KMS-11 (cell line): Measurements from ENCODE around the gene CYP26A1.
A peak's percentile ranks its signal among the peaks of the same experiment; 100 is the strongest.

Experiments used
- H2AFZ ChIP-seq: fragments of 200-600 bp; sonication (generic); 2 replicates; pipeline ENCODE4 v1.6.1; 2016; ENCODE audit warnings: antibody characterized with exemption, mixed run types, low read depth
- H3K27ac ChIP-seq: fragments of 200-600 bp; sonication (generic); 2 replicates; pipeline ENCODE4 v1.6.1; 2016; ENCODE audit warnings: mild to moderate bottlenecking, mixed run types
- H3K27me3 ChIP-seq: fragments of 200-600 bp; sonication (generic); 2 replicates; pipeline ENCODE4 v1.6.1; 2017; ENCODE audit warnings: mild to moderate bottlenecking, low read depth, mixed run types, moderate library complexity; ENCODE audit not compliant: insufficient read depth
- H3K36me3 ChIP-seq: fragments of 200-600 bp; sonication (generic); 2 replicates; pipeline ENCODE4 v1.6.1; 2017; ENCODE audit warnings: mild to moderate bottlenecking, mixed run types; ENCODE audit not compliant: insufficient read depth
- H3K4me1 ChIP-seq: fragments of 200-600 bp; sonication (generic); 2 replicates; pipeline ENCODE4 v1.6.1; 2016; ENCODE audit warnings: mild to moderate bottlenecking, low read depth, mixed run types; ENCODE audit not compliant: poor library complexity, severe bottlenecking
- H3K4me2 ChIP-seq: fragments of 200-600 bp; sonication (generic); 2 replicates; pipeline ENCODE4 v1.7.0; 2016; ENCODE audit warnings: mild to moderate bottlenecking, mixed run types
- H3K4me3 ChIP-seq: fragments of 200-600 bp; sonication (generic); IDR thresholded peaks from 2 replicates; pipeline ENCODE4 v1.6.1; 2017; ENCODE audit warnings: low read depth, low read length, mixed read lengths; ENCODE audit not compliant: insufficient read depth
- H3K79me2 ChIP-seq: fragments of 200-600 bp; sonication (generic); 2 replicates; pipeline ENCODE4 v1.6.1; 2016; ENCODE audit warnings: low read depth, mixed run types; ENCODE audit not compliant: insufficient read depth
- H3K9ac ChIP-seq: fragments of 200-600 bp; sonication (generic); 2 replicates; pipeline ENCODE4 v1.6.1; 2016; ENCODE audit warnings: mild to moderate bottlenecking, mixed run types
- H4K20me1 ChIP-seq: fragments of 200-600 bp; sonication (generic); 2 replicates; pipeline ENCODE4 v1.6.1; 2016; ENCODE audit warnings: mild to moderate bottlenecking, mixed run types; ENCODE audit not compliant: insufficient read depth
- CTCF ChIP-seq: fragments of 200-600 bp; sonication (generic); conservative IDR thresholded peaks from 2 replicates; pipeline ENCODE4 v1.6.1; 2017; ENCODE audit warnings: low read depth, mild to moderate bottlenecking, antibody characterized with exemption, low read length, moderate library complexity, mixed read lengths

The CYP26A1 gene

GRCh38 chr10:93121311-93121710 lies 47.6 kb downstream of the CYP26A1 start:
- Histone ChIP-seq H3K27ac (no peak overlapping the region), H3K27me3 (no peaks in the 10 kb centered on the region), H3K4me1 (peaks cover 33% of the 10 kb centered on the region), H2AFZ (no peak overlapping the region), H3K4me2 (no peak overlapping the region), H3K79me2 (no peaks in the 10 kb centered on the region), H3K36me3 (no peaks in the 10 kb centered on the region), H3K9ac (no peak overlapping the region), H3K4me3 (no peak overlapping the region), H4K20me1 (no peaks in the 10 kb centered on the region)
- TF ChIP-seq CTCF = no peak

- H3K27me3 ChIP-seq = no peaks in the 10 kb centered on the region
- H3K4me2 ChIP-seq = peak overlapping the region; percentile 46
- peaks cover 30% of the 10 kb centered on the region for H3K4me1 ChIP-seq
- H3K27ac ChIP-seq = peak overlapping the region; percentile 33; the same call in 1 of the 2 replicates
- 0 out of 2 replicates have a peak overlapping the region, but pooled peaks have one; percentile 20 for H2AFZ ChIP-seq
- H3K36me3 ChIP-seq = no peaks in the 10 kb centered on the region
- H3K79me2 ChIP-seq = no peaks in the 10 kb centered on the region
- no peak overlapping the region for H3K4me3 ChIP-seq
- H3K9ac ChIP-seq = no peak overlapping the region
- no peak for TF ChIP-seq CTCF
- no peaks in the 10 kb centered on the region for H4K20me1 ChIP-seq
Measured at GRCh38 chr10:93123766-93124165, 50.1 kb downstream of the CYP26A1 start.

GRCh38 chr10:93124580-93125318 lies 51.1 kb downstream of the CYP26A1 start:
- no peak overlapping the region for H3K4me3 ChIP-seq
- no peaks in the 10 kb centered on the region for H4K20me1 ChIP-seq
- H3K79me2 ChIP-seq = no peaks in the 10 kb centered on the region
- H3K9ac ChIP-seq = no peak overlapping the region
- TF ChIP-seq CTCF = no peak
- no peaks in the 10 kb centered on the region for H3K36me3 ChIP-seq
- peak overlapping the region; percentile 33; the same call in 1 of the 2 replicates for H3K27ac ChIP-seq
- H3K4me2 ChIP-seq = peak overlapping the region; percentile 46
- H2AFZ ChIP-seq = no peak overlapping the region
- H3K4me1 ChIP-seq = peaks cover 30% of the 10 kb centered on the region
- H3K27me3 ChIP-seq = no peaks in the 10 kb centered on the region

- Histone ChIP-seq H3K4me2 (no peak overlapping the region), H3K4me1 (peaks cover 30% of the 10 kb centered on the region), H3K79me2 (no peaks in the 10 kb centered on the region), H2AFZ (no peak overlapping the region), H3K36me3 (no peaks in the 10 kb centered on the region), H3K27ac (no peak overlapping the region), H3K27me3 (no peaks in the 10 kb centered on the region), H3K4me3 (no peak overlapping the region), H4K20me1 (no peaks in the 10 kb centered on the region), H3K9ac (no peak overlapping the region)
- no peak for TF ChIP-seq CTCF
Measured at GRCh38 chr10:93125966-93126365, 52.3 kb downstream of the CYP26A1 start.
